Natural killer cell treated with Interleukin-12 subunit alpha and Interleukin-12 subunit beta and Interleukin-15 and Interleukin-18, amount 100 ng/mL, for 72 hours (primary cell): ENCODE measurements around the gene TCF4. TPM values are rescaled to one million over a fixed set of nuclear protein-coding genes. Genes with fewer than 3 reads are reported as not detected.

ENCODE experiments used
- ATAC-seq, 2 donors: fragments of 150-1000 bp; cut with Tn5 transposase in 1 of 2; sonication (Bioruptor Pico), chemical (Tn5 transposase) in 1 of 2; 2 replicates each; pipeline ENCODE4 v1.10.0; 2021
- DNase-seq: peaks from one replicate; pipeline ENCODE4 v3.0.0; 2022; ENCODE audit warnings: low spot score
- H3K27ac Mint-ChIP-seq, 2 donors: 1 replicate in 1 of 2; 2 replicates in 1 of 2; pipeline ENCODE4 v1.8.0; 2022; ENCODE audit warnings: mixed read lengths in 2 of 2, mild to moderate bottlenecking in 1 of 2, moderate library complexity in 1 of 2
- H3K27me3 Mint-ChIP-seq, 2 donors: 1 replicate in 1 of 2; 2 replicates in 1 of 2; pipeline ENCODE4 v1.8.0; 2022; ENCODE audit warnings: mixed read lengths in 2 of 2
- H3K36me3 Mint-ChIP-seq: one replicate; pipeline ENCODE4 v1.8.0; 2022; ENCODE audit warnings: mixed read lengths
- H3K4me1 Mint-ChIP-seq, 2 donors: 1 replicate in 1 of 2; 2 replicates in 1 of 2; pipeline ENCODE4 v1.8.0; 2022; ENCODE audit warnings: low read depth in 2 of 2, mixed read lengths in 2 of 2, mild to moderate bottlenecking in 1 of 2
- H3K4me3 Mint-ChIP-seq: one replicate; pipeline ENCODE4 v1.8.0; 2022; ENCODE audit warnings: mixed read lengths
- H3K9me3 Mint-ChIP-seq: 2 replicates; pipeline ENCODE4 v1.8.0; 2022; ENCODE audit warnings: mixed read lengths
- total RNA-seq, 2 donors: library from RNA; stranded (reverse); gene quantifications; one replicate each; pipeline ENCODE4 v1.2.3, GENCODE V29; 2022

TCF4 gene
- 10 to 100 TPM in 1 of 2 donors, 1 to 10 TPM in 1; 6.1 to 10.3 TPM for total RNA-seq

GRCh38 chr18:55588111-55588869 lies at the start of gene TCF4:
TSS of gene TCF4 (minus strand) at chr18:55588192. CDS start at chr18:55587116, 1,076 bp downstream.
- no peaks in the 10 kb centered on the region for H3K9me3 Mint-ChIP-seq
- ATAC-seq (no peak), DNase-seq (no peak)
- H3K27me3 Mint-ChIP-seq: peaks cover 7 to 11% of the 10 kb centered on the region in 2 donors
- H3K4me3 Mint-ChIP-seq: peak within 1 kb of the TSS; percentile 93
- peaks cover 6% of the 10 kb centered on the region for H3K36me3 Mint-ChIP-seq
- H3K27ac Mint-ChIP-seq: peak within 1 kb of the TSS; percentile 72 to 79
- H3K4me1 Mint-ChIP-seq: peaks cover 24 to 25% of the 10 kb centered on the region in 2 donors

- no peak overlapping the region for H3K4me3 Mint-ChIP-seq
- ATAC-seq (no peak), DNase-seq (no peak)
- peaks cover 0 to 7% of the 10 kb centered on the region in 2 donors for H3K4me1 Mint-ChIP-seq
- peaks cover 5% of the 10 kb centered on the region for H3K9me3 Mint-ChIP-seq
- no peak overlapping the region for H3K27ac Mint-ChIP-seq
- no peaks in the 10 kb centered on the region for H3K27me3 Mint-ChIP-seq
- peaks cover 13% of the 10 kb centered on the region for H3K36me3 Mint-ChIP-seq
Observed at GRCh38 chr18:55637204-55637603, 49.2 kb upstream of the TCF4 start.

DNA sequence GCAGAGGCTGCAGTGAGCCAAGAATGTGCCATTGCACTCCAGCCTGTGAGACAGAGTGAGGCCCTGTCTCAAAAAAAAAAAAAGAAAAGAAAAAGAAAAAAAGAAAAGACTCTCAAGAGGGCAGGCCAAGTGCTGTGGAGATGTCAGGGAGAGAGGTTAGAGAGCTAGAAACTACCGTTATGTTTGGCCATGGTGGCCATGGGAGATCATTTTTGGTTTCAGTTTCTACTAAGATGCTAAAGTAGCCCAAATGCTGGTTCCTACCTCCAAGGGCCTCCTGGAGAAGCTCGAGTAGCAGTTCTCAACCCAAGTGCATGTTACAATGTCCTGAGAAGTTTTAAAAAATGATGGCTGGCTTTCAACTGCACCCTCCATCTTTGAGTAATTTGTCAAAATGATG lies 47.4 kb upstream of the TCF4 start:
- peaks cover 0 to 7% of the 10 kb centered on the region in 2 donors for H3K4me1 Mint-ChIP-seq
- peaks cover 6% of the 10 kb centered on the region for H3K36me3 Mint-ChIP-seq
- no peak overlapping the region for H3K27ac Mint-ChIP-seq
- no peak for ATAC-seq
- H3K27me3 Mint-ChIP-seq: no peaks in the 10 kb centered on the region
- no peak for DNase-seq
- no peak overlapping the region for H3K4me3 Mint-ChIP-seq
- peaks cover 5% of the 10 kb centered on the region for H3K9me3 Mint-ChIP-seq

GRCh38 chr18:55634545-55634944 lies 46.6 kb upstream of the TCF4 start:
- H3K4me1 Mint-ChIP-seq: peaks cover 0 to 7% of the 10 kb centered on the region in 2 donors
- no peak for DNase-seq
- H3K4me3 Mint-ChIP-seq: no peak overlapping the region
- peaks cover 6% of the 10 kb centered on the region for H3K36me3 Mint-ChIP-seq
- peaks cover 5% of the 10 kb centered on the region for H3K9me3 Mint-ChIP-seq
- ATAC-seq: no peak
- H3K27ac Mint-ChIP-seq: no peak overlapping the region
- H3K27me3 Mint-ChIP-seq: no peaks in the 10 kb centered on the region

DNA sequence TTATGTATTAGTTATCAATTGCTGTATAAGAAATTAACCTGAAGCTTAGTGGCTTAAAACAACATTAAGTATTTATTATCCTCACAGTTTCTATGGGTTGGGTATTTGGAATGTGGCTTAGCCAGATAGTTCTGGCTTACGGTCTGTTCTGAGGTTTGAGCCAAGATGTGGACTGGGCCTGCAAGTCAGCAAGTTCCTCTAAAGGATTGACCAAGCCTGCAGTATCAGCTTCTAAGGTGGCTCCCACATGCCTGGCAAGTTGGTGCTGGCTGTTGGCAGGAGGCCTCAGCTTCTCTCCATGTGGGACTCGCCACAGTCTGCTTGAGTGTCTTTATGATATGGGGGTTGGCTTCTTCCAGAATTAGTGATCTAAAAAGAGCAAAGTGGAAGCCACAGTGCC lies 45.0 kb upstream of the TCF4 start:
- Mint-ChIP-seq H3K4me3 (no peak overlapping the region), H3K9me3 (peaks cover 5% of the 10 kb centered on the region), H3K27me3 (no peaks in the 10 kb centered on the region), H3K27ac (no peak overlapping the region), H3K36me3 (peaks cover 6% of the 10 kb centered on the region), H3K4me1 (peaks cover 0 to 7% of the 10 kb centered on the region in 2 donors)
- ATAC-seq (no peak), DNase-seq (no peak)

- no peaks in the 10 kb centered on the region for H3K36me3 Mint-ChIP-seq
- no peaks in the 10 kb centered on the region for H3K4me1 Mint-ChIP-seq
- no peak for DNase-seq
- ATAC-seq: no peak
- H3K27me3 Mint-ChIP-seq: peaks cover 0 to 2% of the 10 kb centered on the region in 2 donors
- no peak overlapping the region for H3K4me3 Mint-ChIP-seq
- no peaks in the 10 kb centered on the region for H3K9me3 Mint-ChIP-seq
- no peak overlapping the region for H3K27ac Mint-ChIP-seq
Observed at GRCh38 chr18:55629133-55629532, 41.1 kb upstream of the TCF4 start.

DNA sequence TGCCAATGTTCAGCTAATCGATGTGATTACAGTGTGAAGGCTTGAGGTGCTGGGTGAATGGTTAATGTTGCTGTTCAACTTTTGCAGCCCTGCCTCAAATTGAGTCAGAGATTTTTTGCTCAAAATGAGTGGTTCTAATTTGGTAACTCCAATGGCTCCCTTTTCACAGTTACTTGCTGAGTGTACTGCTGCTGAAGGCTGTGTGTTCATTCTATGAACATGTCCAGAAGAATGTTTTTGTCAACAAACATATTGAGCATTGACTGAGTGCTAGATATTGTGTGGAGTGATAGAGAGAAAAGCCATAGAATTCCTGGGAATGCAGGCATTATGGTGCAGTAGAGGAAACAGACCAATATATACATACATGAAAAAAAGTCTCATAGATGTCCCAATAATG lies 39.0 kb upstream of the TCF4 start:
- Mint-ChIP-seq H3K4me3 (no peak overlapping the region), H3K9me3 (no peaks in the 10 kb centered on the region), H3K27ac (no peak overlapping the region), H3K36me3 (no peaks in the 10 kb centered on the region), H3K27me3 (peaks cover 0 to 2% of the 10 kb centered on the region in 2 donors), H3K4me1 (no peaks in the 10 kb centered on the region)
- ATAC-seq: no peak
- DNase-seq: no peak

DNA sequence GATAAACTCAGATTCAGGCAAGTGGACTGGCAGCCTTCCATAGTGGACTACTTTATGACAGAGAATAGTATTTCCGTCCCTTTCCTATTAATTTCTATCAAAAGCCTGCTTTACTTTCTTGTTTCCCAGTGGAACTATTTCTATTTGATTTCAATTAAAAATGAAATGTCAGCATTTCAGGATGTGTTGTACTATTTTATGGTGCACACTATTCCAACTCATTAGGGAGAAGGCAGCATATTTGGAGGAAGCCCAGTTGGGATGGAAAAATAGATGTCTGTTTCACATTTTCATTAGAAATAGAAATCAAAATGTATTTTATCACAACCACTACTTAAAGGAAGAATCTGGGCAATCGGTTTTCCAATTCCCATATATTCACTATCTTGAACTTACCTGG lies 37.9 kb upstream of the TCF4 start:
- Mint-ChIP-seq H3K4me1 (no peaks in the 10 kb centered on the region), H3K27ac (no peak overlapping the region), H3K36me3 (no peaks in the 10 kb centered on the region), H3K27me3 (peaks cover 0 to 2% of the 10 kb centered on the region in 2 donors), H3K4me3 (no peak overlapping the region), H3K9me3 (no peaks in the 10 kb centered on the region)
- DNase-seq: no peak
- no peak for ATAC-seq

GRCh38 chr18:55623626-55624025 lies 35.6 kb upstream of the TCF4 start:
- peaks cover 6 to 9% of the 10 kb centered on the region in 2 donors for H3K27me3 Mint-ChIP-seq
- no peak overlapping the region for H3K4me3 Mint-ChIP-seq
- no peak for ATAC-seq
- no peak for DNase-seq
- no peaks in the 10 kb centered on the region for H3K4me1 Mint-ChIP-seq
- peaks cover 5% of the 10 kb centered on the region for H3K36me3 Mint-ChIP-seq
- H3K27ac Mint-ChIP-seq: no peak overlapping the region
- H3K9me3 Mint-ChIP-seq: no peaks in the 10 kb centered on the region

DNA sequence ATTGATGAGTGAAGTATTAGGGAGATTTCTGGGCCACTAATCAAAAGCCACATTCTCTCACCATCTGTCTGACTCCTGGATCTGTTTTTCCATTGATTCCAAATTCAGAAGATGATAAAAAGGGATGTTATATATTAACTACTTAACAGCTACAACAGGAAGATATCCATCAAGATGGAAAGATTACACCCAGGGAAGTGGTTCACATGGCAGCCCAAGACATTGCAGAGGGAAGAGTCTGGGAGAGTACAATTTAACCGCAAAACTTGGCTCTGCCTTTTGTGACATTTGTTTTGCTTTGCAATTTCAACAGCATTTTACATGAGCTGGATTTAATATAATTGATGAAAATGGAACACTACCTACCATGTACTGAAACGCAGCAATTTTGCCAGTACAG lies 22.5 kb upstream of the TCF4 start:
- Mint-ChIP-seq H3K27me3 (peaks cover 0 to 5% of the 10 kb centered on the region in 2 donors), H3K27ac (no peak overlapping the region), H3K4me1 (no peaks in the 10 kb centered on the region), H3K9me3 (no peaks in the 10 kb centered on the region), H3K4me3 (no peak overlapping the region), H3K36me3 (no peaks in the 10 kb centered on the region)
- ATAC-seq: no peak
- DNase-seq: no peak

- no peak overlapping the region for H3K27ac Mint-ChIP-seq
- H3K9me3 Mint-ChIP-seq: no peaks in the 10 kb centered on the region
- DNase-seq (no peak), ATAC-seq (no peak)
- no peaks in the 10 kb centered on the region for H3K4me1 Mint-ChIP-seq
- no peaks in the 10 kb centered on the region for H3K36me3 Mint-ChIP-seq
- H3K4me3 Mint-ChIP-seq: no peak overlapping the region
- H3K27me3 Mint-ChIP-seq: peaks cover 4 to 7% of the 10 kb centered on the region in 2 donors
Observed at GRCh38 chr18:55609160-55609825, 21.3 kb upstream of the TCF4 start.

DNA sequence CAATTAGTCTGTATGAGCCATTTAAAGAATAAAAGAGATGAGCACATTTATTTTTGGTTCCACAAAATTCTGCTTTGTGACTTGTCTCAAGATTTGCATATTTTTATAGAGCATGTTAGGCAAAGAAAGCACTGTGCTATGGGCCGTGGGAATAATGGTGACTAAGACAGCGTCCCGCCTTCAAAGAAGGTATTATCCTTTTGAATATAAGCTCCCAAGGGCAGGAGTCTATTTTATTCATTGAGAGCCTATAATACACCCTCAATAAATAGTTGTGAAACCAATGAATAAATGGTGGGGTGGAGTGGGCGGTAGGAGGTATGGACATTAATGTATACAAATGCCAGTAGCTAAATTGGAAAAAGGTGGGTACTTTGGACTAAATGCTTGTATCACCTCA lies 20.5 kb upstream of the TCF4 start:
- Mint-ChIP-seq H3K36me3 (no peaks in the 10 kb centered on the region), H3K4me1 (no peaks in the 10 kb centered on the region), H3K27ac (no peak overlapping the region), H3K4me3 (no peak overlapping the region), H3K9me3 (no peaks in the 10 kb centered on the region), H3K27me3 (peaks cover 9% of the 10 kb centered on the region in 2 donors)
- no peak for ATAC-seq
- DNase-seq: no peak

GRCh38 chr18:55607773-55608172 lies 19.8 kb upstream of the TCF4 start:
- Mint-ChIP-seq H3K27ac (no peak overlapping the region), H3K36me3 (no peaks in the 10 kb centered on the region), H3K4me3 (no peak overlapping the region), H3K27me3 (peaks cover 9% of the 10 kb centered on the region in 2 donors), H3K4me1 (no peaks in the 10 kb centered on the region), H3K9me3 (no peaks in the 10 kb centered on the region)
- DNase-seq (no peak), ATAC-seq (no peak)

DNA sequence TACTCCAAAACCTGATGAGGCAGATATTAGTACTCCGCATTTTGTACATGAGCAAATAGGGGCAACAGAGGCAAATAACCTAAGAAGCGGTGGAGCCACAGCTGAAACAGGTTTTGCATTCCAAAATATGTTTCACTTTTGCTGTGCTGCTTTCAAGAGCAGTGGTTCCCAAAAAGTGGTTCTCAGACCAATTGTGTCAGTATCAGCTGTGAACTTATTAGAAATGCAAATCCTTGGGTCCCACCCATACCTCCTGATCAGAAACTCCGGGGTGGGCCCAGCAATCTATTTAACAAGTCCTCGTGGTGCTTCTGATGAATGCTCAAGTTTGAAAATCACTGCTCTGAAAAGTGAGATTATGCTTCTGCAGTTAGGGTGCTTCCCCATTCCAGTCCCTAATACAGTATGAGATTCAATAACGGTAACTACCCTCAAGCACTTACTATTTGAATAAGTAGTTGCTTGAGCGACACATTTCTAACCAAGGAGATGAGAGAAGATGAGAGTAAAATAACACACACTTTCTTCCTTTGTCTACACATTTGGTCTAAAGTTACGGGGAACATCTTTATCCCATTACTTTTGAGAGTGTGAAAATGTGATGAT lies 17.8 kb upstream of the TCF4 start:
- H3K4me3 Mint-ChIP-seq: no peak overlapping the region
- H3K9me3 Mint-ChIP-seq: no peaks in the 10 kb centered on the region
- H3K27me3 Mint-ChIP-seq: peaks cover 6 to 9% of the 10 kb centered on the region in 2 donors
- H3K27ac Mint-ChIP-seq: no peak overlapping the region
- H3K36me3 Mint-ChIP-seq: no peaks in the 10 kb centered on the region
- DNase-seq (no peak), ATAC-seq (no peak)
- no peaks in the 10 kb centered on the region for H3K4me1 Mint-ChIP-seq
